Smooth muscle cell (in vitro differentiated cells): ENCODE measurements around the gene TREX2. TPM values are rescaled to one million over a fixed set of nuclear protein-coding genes. Genes with fewer than 3 reads are reported as not detected.

Experiments
- DNase-seq: peaks from one replicate; lab custom pipeline; 2025; ENCODE audit not compliant: unreplicated experiment; lab: John Stamatoyannopoulos, UW
- H2AFZ ChIP-seq: fragments of 200-600 bp; sonication (generic); 2 replicates; pipeline ENCODE4 v1.6.0; 2016; ENCODE audit warnings: antibody characterized with exemption, low read depth, mild to moderate bottlenecking
- H3F3A ChIP-seq: fragments of 200-600 bp; sonication (generic); 2 replicates; pipeline ENCODE4 v1.6.0; 2017; ENCODE audit warnings: antibody characterized with exemption, low read depth
- H3K27ac ChIP-seq: fragments of 200-600 bp; sonication (generic); 2 replicates; pipeline ENCODE4 v1.5.1; 2016; ENCODE audit warnings: low read depth, mild to moderate bottlenecking
- H3K27me3 ChIP-seq: fragments of 200-600 bp; sonication (generic); 2 replicates; pipeline ENCODE4 v1.6.1; 2016; ENCODE audit warnings: low read depth, mild to moderate bottlenecking
- H3K36me3 ChIP-seq: fragments of 200-600 bp; sonication (generic); 2 replicates; pipeline ENCODE4 v1.5.1; 2016; ENCODE audit warnings: low read depth
- H3K4me1 ChIP-seq: fragments of 200-600 bp; sonication (generic); 2 replicates; pipeline ENCODE4 v1.5.1; 2016; ENCODE audit warnings: low read depth
- H3K4me2 ChIP-seq: fragments of 200-600 bp; sonication (generic); 2 replicates; pipeline ENCODE4 v1.6.0; 2016; ENCODE audit warnings: mild to moderate bottlenecking
- H3K4me3 ChIP-seq: fragments of 200-600 bp; sonication (generic); 2 replicates; pipeline ENCODE4 v1.5.1; 2016; ENCODE audit warnings: mild to moderate bottlenecking
- H3K79me2 ChIP-seq: fragments of 200-600 bp; sonication (generic); 2 replicates; pipeline ENCODE4 v1.6.0; 2016; ENCODE audit warnings: low read depth, mild to moderate bottlenecking
- H3K9ac ChIP-seq: fragments of 200-600 bp; sonication (generic); 2 replicates; pipeline ENCODE4 v1.6.0; 2016; ENCODE audit warnings: low read depth
- H3K9me3 ChIP-seq: fragments of 200-600 bp; sonication (generic); replicated peaks from 2 replicates; pipeline ENCODE4 v1.5.1; 2016; ENCODE audit warnings: low read depth
- H4K20me1 ChIP-seq: fragments of 200-600 bp; sonication (generic); 2 replicates; pipeline ENCODE4 v1.6.0; 2016; ENCODE audit warnings: low read depth
- CTCF ChIP-seq: fragments of 200-600 bp; sonication (generic); IDR thresholded peaks from 2 replicates; pipeline ENCODE4 v1.5.1; 2017; ENCODE audit warnings: borderline replicate concordance, mild to moderate bottlenecking, antibody characterized with exemption; ENCODE audit not compliant: insufficient read depth, poor library complexity, severe bottlenecking
- WGBS: methylation state at CpG from one replicate; pipeline ENCODE4 v1.1.7; 2016; ENCODE audit warnings: low lambda C conversion rate; 5-methylcytosine and 5-hydroxymethylcytosine counted together
- polyA plus RNA-seq: library from polyadenylated mRNA; unstranded; fragments of >200 nt; fragmentation: Nextera tagmentation; extraction: Ambion mirVana; gene quantifications from 2 replicates; pipeline ENCODE4 v1.2.1, GENCODE V29; 2016
- total RNA-seq: library from RNA; depleted of rRNA; stranded (reverse); fragments of >200 nt; gene quantifications from 2 replicates; pipeline ENCODE4 v1.2.3, GENCODE V29; 2014

Gene TREX2
- total and polyA plus RNA-seq, 2 experiments from 2014 or later = 0.41 to 4.0 TPM

GRCh38 chrX:153465691-153466380 is 20.0 kb upstream of the TREX2 start:
- no peaks in the 10 kb centered on the region for H3K27me3 ChIP-seq
- no peak for DNase-seq
- H3K4me2 ChIP-seq = no peak overlapping the region
- H3K36me3 ChIP-seq = no peaks in the 10 kb centered on the region
- TF ChIP-seq CTCF = no peak
- no peak overlapping the region for H3K27ac ChIP-seq
- H3K4me1 ChIP-seq = no peaks in the 10 kb centered on the region
- H3F3A ChIP-seq = no peaks in the 10 kb centered on the region
- H3K4me3 ChIP-seq = no peak overlapping the region
- no peak overlapping the region for H3K9ac ChIP-seq
- peaks cover 4% of the 10 kb centered on the region for H3K79me2 ChIP-seq
- WGBS = 89% methylated on average over 19 of the region's 19 CpGs
- H3K9me3 ChIP-seq = no peaks in the 10 kb centered on the region
- no peak overlapping the region for H2AFZ ChIP-seq
- no peaks in the 10 kb centered on the region for H4K20me1 ChIP-seq

- 84% methylated on average over 5 of the region's 5 CpGs for WGBS
- H3F3A ChIP-seq = no peaks in the 10 kb centered on the region
- no peaks in the 10 kb centered on the region for H3K4me1 ChIP-seq
- H3K4me2 ChIP-seq = no peak overlapping the region
- no peaks in the 10 kb centered on the region for H3K79me2 ChIP-seq
- H3K27ac ChIP-seq = no peak overlapping the region
- H2AFZ ChIP-seq = no peak overlapping the region
- H4K20me1 ChIP-seq = no peaks in the 10 kb centered on the region
- DNase-seq = no peak
- no peak for TF ChIP-seq CTCF
- H3K9ac ChIP-seq = no peak overlapping the region
- no peaks in the 10 kb centered on the region for H3K27me3 ChIP-seq
- no peaks in the 10 kb centered on the region for H3K36me3 ChIP-seq
- H3K9me3 ChIP-seq = no peaks in the 10 kb centered on the region
- no peak overlapping the region for H3K4me3 ChIP-seq
These were observed 18.3 kb upstream of the TREX2 start for GRCh38 chrX:153464116-153464515.

GRCh38 chrX:153463556-153463955 is 17.7 kb upstream of the TREX2 start:
- Histone ChIP-seq H3K27ac (no peak overlapping the region), H3K4me1 (no peaks in the 10 kb centered on the region), H3K4me2 (no peak overlapping the region), H3K79me2 (no peaks in the 10 kb centered on the region), H2AFZ (no peak overlapping the region), H3K27me3 (no peaks in the 10 kb centered on the region), H3F3A (no peaks in the 10 kb centered on the region), H3K4me3 (no peak overlapping the region), H3K9me3 (no peaks in the 10 kb centered on the region), H4K20me1 (no peaks in the 10 kb centered on the region), H3K36me3 (no peaks in the 10 kb centered on the region), H3K9ac (no peak overlapping the region)
- no peak for TF ChIP-seq CTCF
- DNase-seq = no peak
- 79% methylated on average over 12 of the region's 12 CpGs for WGBS

GRCh38 chrX:153463031-153463430 is 17.2 kb upstream of the TREX2 start:
- no peaks in the 10 kb centered on the region for H3K9me3 ChIP-seq

More at GRCh38 chrX:153463031-153463430, 17.2 kb upstream of the TREX2 start:
- no peak overlapping the region for H2AFZ ChIP-seq
- H3K79me2 ChIP-seq = no peaks in the 10 kb centered on the region
- H3K4me2 ChIP-seq = no peak overlapping the region
- TF ChIP-seq CTCF = no peak
- no peak for DNase-seq
- H3F3A ChIP-seq = no peaks in the 10 kb centered on the region
- H3K9ac ChIP-seq = no peak overlapping the region
- no peaks in the 10 kb centered on the region for H4K20me1 ChIP-seq
- no peak overlapping the region for H3K27ac ChIP-seq
- H3K36me3 ChIP-seq = no peaks in the 10 kb centered on the region
- WGBS = 84% methylated on average over 6 of the region's 6 CpGs
- H3K4me3 ChIP-seq = no peak overlapping the region
- no peaks in the 10 kb centered on the region for H3K27me3 ChIP-seq
- H3K4me1 ChIP-seq = no peaks in the 10 kb centered on the region
